Erythroblast (primary cell): ENCODE data around the gene CUX1.

Experiments used
- GATA1 ChIP-seq: IDR thresholded peaks from 2 replicates; pipeline ENCODE4 v1.6.1; 2011; ENCODE audit warnings: low read depth, mild to moderate bottlenecking, control low read depth, low read length, moderate library complexity
- POLR2A ChIP-seq: IDR thresholded peaks from 2 replicates; pipeline ENCODE4 v1.6.1; 2011; ENCODE audit warnings: mild to moderate bottlenecking, low read length

- TF ChIP-seq POLR2A (no peak), GATA1 (no peak)
Observed at GRCh38 chr7:101804088-101804963, 13.1 kb upstream of the CUX1 start.
